Measurements from ENCODE around the gene ABITRAM. TPM values are rescaled to one million over a fixed set of nuclear protein-coding genes. Genes with fewer than 3 reads are reported as not detected.

ABITRAM gene
- total and polyA plus RNA-seq, 2 experiments from 2014 or later: 7.6 to 30.1 TPM

DNA sequence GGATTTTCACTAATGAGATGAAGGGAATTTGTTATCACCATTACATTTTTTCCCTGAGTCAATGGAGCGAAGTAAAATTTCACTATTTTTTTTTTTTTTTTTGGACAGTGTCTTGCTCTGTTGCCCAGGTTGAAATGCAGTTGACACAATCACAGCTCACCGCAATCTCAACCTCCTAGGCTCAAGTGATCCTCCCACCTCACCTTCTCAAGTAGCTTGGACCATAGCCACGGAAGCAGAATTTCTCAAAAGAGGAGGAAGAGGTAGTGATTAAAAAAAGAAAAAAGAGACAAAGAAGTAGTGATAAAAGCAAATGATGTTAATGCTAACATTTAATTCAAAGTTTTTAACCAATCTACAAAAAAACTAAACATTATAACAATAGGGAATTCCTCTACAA lies 30.0 kb upstream of the ABITRAM start:
- no peaks in the 10 kb centered on the region for H3K9me3 ChIP-seq (ENCODE audit: low read depth)
- H3K27ac ChIP-seq: no peak overlapping the region
- TF ChIP-seq, protein P1, sequence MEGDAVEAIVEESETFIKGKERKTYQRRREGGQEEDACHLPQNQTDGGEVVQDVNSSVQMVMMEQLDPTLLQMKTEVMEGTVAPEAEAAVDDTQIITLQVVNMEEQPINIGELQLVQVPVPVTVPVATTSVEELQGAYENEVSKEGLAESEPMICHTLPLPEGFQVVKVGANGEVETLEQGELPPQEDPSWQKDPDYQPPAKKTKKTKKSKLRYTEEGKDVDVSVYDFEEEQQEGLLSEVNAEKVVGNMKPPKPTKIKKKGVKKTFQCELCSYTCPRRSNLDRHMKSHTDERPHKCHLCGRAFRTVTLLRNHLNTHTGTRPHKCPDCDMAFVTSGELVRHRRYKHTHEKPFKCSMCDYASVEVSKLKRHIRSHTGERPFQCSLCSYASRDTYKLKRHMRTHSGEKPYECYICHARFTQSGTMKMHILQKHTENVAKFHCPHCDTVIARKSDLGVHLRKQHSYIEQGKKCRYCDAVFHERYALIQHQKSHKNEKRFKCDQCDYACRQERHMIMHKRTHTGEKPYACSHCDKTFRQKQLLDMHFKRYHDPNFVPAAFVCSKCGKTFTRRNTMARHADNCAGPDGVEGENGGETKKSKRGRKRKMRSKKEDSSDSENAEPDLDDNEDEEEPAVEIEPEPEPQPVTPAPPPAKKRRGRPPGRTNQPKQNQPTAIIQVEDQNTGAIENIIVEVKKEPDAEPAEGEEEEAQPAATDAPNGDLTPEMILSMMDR (IDR thresholded peaks at IDR 0.05; ENCODE audit: low read depth, low read length): no peak
- H3K27me3 ChIP-seq: no peaks in the 10 kb centered on the region
- no peak for DNase-seq (ENCODE audit: low read depth in 1 of 2, low spot score in 1 of 2)
- H3K4me3 ChIP-seq: no peak overlapping the region
- peaks cover 1% of the 10 kb centered on the region for H3K4me1 ChIP-seq (ENCODE audit: low read depth)
- peaks cover 75% of the 10 kb centered on the region for H3K36me3 ChIP-seq

DNA sequence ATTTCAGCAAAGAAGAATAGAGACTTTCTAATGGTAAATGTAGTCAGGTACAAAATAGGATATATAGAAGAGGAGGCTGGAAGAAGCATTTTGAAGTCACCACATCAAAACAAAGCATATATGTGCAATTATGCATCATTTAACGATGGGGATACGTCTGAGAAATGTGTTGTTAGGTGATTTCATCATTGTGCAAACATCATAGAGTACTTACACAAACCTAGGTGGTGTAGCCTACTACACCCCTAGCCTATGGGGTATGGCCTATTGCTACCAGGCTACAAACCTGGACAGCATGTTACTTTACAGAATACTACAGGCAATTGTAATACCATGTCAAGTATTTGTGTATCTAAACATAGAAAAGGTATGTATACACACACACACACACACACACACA lies 28.7 kb upstream of the ABITRAM start:
- H3K4me1 ChIP-seq (ENCODE audit: low read depth): peaks cover 6% of the 10 kb centered on the region
- TF ChIP-seq, protein P1 (IDR thresholded peaks at IDR 0.05; ENCODE audit: low read depth, low read length): no peak
- no peak overlapping the region for H3K4me3 ChIP-seq
- H3K9me3 ChIP-seq (ENCODE audit: low read depth): no peaks in the 10 kb centered on the region
- H3K27ac ChIP-seq: no peak overlapping the region
- H3K27me3 ChIP-seq: no peaks in the 10 kb centered on the region
- no peak for DNase-seq (ENCODE audit: low read depth in 1 of 2, low spot score in 1 of 2)
- peaks cover 76% of the 10 kb centered on the region for H3K36me3 ChIP-seq

DNA sequence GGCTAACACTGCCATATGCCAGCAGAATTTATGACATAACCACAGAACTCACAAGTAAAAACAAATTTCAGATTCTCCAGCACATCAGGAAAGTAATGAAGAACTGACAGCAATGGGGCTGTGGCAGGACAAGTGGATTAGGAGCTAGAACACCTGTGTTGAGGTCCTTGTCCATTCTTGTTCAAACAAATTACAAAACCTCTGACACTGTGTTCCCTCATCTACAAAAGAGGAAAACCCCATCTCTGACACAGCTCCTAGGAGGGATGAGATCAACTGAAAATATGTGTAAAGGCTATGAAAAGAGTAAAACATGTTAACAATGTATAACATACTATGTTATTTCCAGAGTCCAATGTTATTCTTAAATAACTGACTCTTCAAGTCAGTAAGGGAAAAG lies 23.8 kb upstream of the ABITRAM start:
- peaks cover 14% of the 10 kb centered on the region for H3K4me1 ChIP-seq (ENCODE audit: low read depth)
- peaks cover 56% of the 10 kb centered on the region for H3K36me3 ChIP-seq
- H3K9me3 ChIP-seq (ENCODE audit: low read depth): no peaks in the 10 kb centered on the region
- peak overlapping the region; percentile 16 for H3K27ac ChIP-seq
- no peak for DNase-seq (ENCODE audit: low read depth in 1 of 2, low spot score in 1 of 2)
- TF ChIP-seq, protein P1 (IDR thresholded peaks at IDR 0.05; ENCODE audit: low read depth, low read length): no peak
- no peaks in the 10 kb centered on the region for H3K27me3 ChIP-seq
- no peak overlapping the region for H3K4me3 ChIP-seq

DNA sequence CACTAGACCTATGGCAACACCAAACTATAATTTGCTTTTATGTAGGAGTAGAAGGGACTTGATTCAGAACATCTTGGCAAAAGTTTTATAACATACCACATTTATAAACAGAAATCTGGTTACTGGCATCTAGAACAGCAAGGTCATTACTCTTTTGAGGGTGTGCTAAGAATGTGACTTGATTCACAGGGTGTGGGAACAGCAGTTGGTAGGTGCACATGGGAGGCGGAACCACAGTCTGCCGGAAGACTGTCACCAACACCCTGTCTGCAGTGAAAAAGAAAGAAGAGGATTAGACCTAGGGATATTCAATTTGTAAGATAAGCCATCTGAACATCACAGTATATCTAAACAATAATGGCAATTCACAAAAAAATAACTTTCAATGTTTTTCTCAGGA lies 23.3 kb upstream of the ABITRAM start:
- Histone ChIP-seq H3K36me3 (peaks cover 57% of the 10 kb centered on the region), H3K4me1 (ENCODE audit: low read depth) (peaks cover 14% of the 10 kb centered on the region), H3K27me3 (no peaks in the 10 kb centered on the region), H3K9me3 (ENCODE audit: low read depth) (no peaks in the 10 kb centered on the region), H3K27ac (no peak overlapping the region), H3K4me3 (no peak overlapping the region)
- TF ChIP-seq, protein P1 (IDR thresholded peaks at IDR 0.05; ENCODE audit: low read depth, low read length): no peak
- no peak for DNase-seq (ENCODE audit: low read depth in 1 of 2, low spot score in 1 of 2)

DNA sequence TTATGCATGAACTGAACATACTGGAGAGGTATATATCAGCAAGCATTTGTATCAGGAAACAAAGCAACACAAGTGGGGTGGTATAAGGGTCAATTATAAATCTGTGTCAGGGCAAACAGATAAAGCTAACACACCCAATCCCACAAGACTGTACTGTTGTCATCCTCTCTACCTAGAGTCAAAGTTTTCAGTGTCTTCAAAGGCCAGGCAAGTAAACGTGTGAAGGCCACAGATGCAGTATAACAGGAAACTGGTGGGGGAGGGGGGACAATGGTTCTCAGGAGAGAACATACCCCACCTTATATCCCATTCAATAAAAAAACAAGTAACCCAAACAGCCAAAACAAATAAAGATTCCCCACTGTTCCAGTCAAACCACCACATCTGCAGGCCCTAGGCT lies 22.4 kb upstream of the ABITRAM start:
- Histone ChIP-seq H3K36me3 (peaks cover 51% of the 10 kb centered on the region), H3K9me3 (ENCODE audit: low read depth) (no peaks in the 10 kb centered on the region), H3K27me3 (no peaks in the 10 kb centered on the region), H3K4me3 (no peak overlapping the region), H3K27ac (peak overlapping the region; percentile 66), H3K4me1 (ENCODE audit: low read depth) (peaks cover 14% of the 10 kb centered on the region)
- TF ChIP-seq, protein P1 (IDR thresholded peaks at IDR 0.05; ENCODE audit: low read depth, low read length): no peak
- DNase-seq (ENCODE audit: low read depth in 1 of 2, low spot score in 1 of 2): no peak

DNA sequence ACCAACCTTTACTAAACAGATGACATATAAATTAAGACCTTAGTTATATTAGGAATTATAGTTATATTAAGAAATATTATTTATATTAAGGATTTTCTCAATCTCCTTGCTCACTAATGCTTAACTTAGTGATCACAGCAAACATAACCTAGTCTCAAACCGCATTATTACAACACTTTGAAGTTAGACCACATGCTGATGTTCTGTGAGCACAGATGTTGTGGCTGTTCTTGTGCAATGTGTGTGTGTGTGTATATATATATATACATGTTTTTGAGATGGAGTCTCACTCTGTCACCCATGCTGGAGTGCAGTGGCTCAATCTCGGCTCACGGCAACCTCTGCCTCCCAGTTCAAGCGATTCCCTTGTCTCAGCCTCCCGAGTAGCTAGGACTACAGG lies 20.8 kb upstream of the ABITRAM start:
- Histone ChIP-seq H3K4me3 (no peak overlapping the region), H3K27ac (peak overlapping the region; percentile 13), H3K27me3 (no peaks in the 10 kb centered on the region), H3K36me3 (peaks cover 46% of the 10 kb centered on the region), H3K4me1 (ENCODE audit: low read depth) (peaks cover 14% of the 10 kb centered on the region), H3K9me3 (ENCODE audit: low read depth) (no peaks in the 10 kb centered on the region)
- TF ChIP-seq, protein P1 (IDR thresholded peaks at IDR 0.05; ENCODE audit: low read depth, low read length): no peak
- peak in 1 of 2 donors; percentile 3 for DNase-seq (ENCODE audit: low read depth in 1 of 2, low spot score in 1 of 2)

Measured in cardiac muscle cell (in vitro differentiated cells and primary cell).